HG03095 (cell line): ENCODE measurements around the gene ZNF486.
A peak's percentile ranks its signal among the peaks of the same experiment; 100 is the strongest.
"Not testable (repeated sequence)": the region's sequence is repeated elsewhere in the genome, so short reads cannot be mapped to it uniquely, and the experiment has no call there.

Source experiments
- ATAC-seq: cut with Tn5 transposase; IDR thresholded peaks from one replicate; pipeline ENCODE4 v1.9.1; 2021; ENCODE audit warnings: moderate library complexity; ENCODE audit not compliant: unreplicated experiment

Gene ZNF486

GRCh38 chr19:20167020-20167644, at the start of gene ZNF486:
ZNF486 (plus strand) TSS chr19:20167214; CDS start chr19:20167331, 117 bp downstream.
- peak; percentile 82 for ATAC-seq

- not testable (repeated sequence) for ATAC-seq
Measured at GRCh38 chr19:20118064-20118839, 48.8 kb upstream of the ZNF486 start.

- ATAC-seq = no peak
Measured at GRCh38 chr19:20124879-20125278, 42.1 kb upstream of the ZNF486 start.

GRCh38 chr19:20132933-20133332, 34.1 kb upstream of the ZNF486 start:
- ATAC-seq = not testable (repeated sequence)

GRCh38 chr19:20137714-20138113, 29.3 kb upstream of the ZNF486 start:
- not testable (repeated sequence) for ATAC-seq

GRCh38 chr19:20151617-20152145, 15.3 kb upstream of the ZNF486 start:
- no peak for ATAC-seq

- not testable (repeated sequence) for ATAC-seq
Measured at GRCh38 chr19:20152506-20152905, 14.5 kb upstream of the ZNF486 start.

- no peak for ATAC-seq
Measured at GRCh38 chr19:20153281-20153680, 13.7 kb upstream of the ZNF486 start.

GRCh38 chr19:20154636-20155035, 12.4 kb upstream of the ZNF486 start:
- ATAC-seq = no peak

- no peak for ATAC-seq
Measured at GRCh38 chr19:20162821-20163220, 4.2 kb upstream of the ZNF486 start.

GRCh38 chr19:20164456-20164855, 2.6 kb upstream of the ZNF486 start:
- no peak for ATAC-seq

GRCh38 chr19:20165971-20166592, 932 bp upstream of the ZNF486 start:
- no peak for ATAC-seq

GRCh38 chr19:20167651-20168122, 673 bp downstream of the ZNF486 start:
- no peak for ATAC-seq

- no peak for ATAC-seq
Measured at GRCh38 chr19:20171285-20171684, 4.3 kb downstream of the ZNF486 start.

- ATAC-seq = not testable (repeated sequence)
Measured at GRCh38 chr19:20175848-20176247, 8.8 kb downstream of the ZNF486 start.

GRCh38 chr19:20179956-20180355, 12.9 kb downstream of the ZNF486 start:
- not testable (repeated sequence) for ATAC-seq

- no peak for ATAC-seq
Measured at GRCh38 chr19:20182222-20182785, 15.3 kb downstream of the ZNF486 start.

- ATAC-seq = no peak
Measured at GRCh38 chr19:20186174-20186573, 19.2 kb downstream of the ZNF486 start.

- ATAC-seq = no peak
Measured at GRCh38 chr19:20197747-20198146, 30.7 kb downstream of the ZNF486 start.

- ATAC-seq = no peak
Measured at GRCh38 chr19:20209051-20209450, 42.0 kb downstream of the ZNF486 start.

- not testable (repeated sequence) for ATAC-seq
Measured at GRCh38 chr19:20214366-20214765, 47.4 kb downstream of the ZNF486 start.
